T-helper 2 cell treated with Interferon-gamma antibody and Interleukin-4, amounts not matched to agents 5 μg/mL and 100 μg/mL, for 36 hours (primary cell): Measurements from ENCODE around the gene WDFY4.

ENCODE experiments used
- DNase-seq: peaks from one replicate; pipeline ENCODE4 v3.0.0; 2021; ENCODE audit warnings: low spot score
- H3K27ac Mint-ChIP-seq: one replicate; pipeline ENCODE4 v1.8.0; 2021; ENCODE audit warnings: mild to moderate bottlenecking, mixed read lengths
- H3K27me3 Mint-ChIP-seq: one replicate; pipeline ENCODE4 v1.8.0; 2021; ENCODE audit warnings: low read depth, mixed read lengths
- H3K36me3 Mint-ChIP-seq: one replicate; pipeline ENCODE4 v1.8.0; 2021; ENCODE audit warnings: low read depth, mixed read lengths
- H3K4me1 Mint-ChIP-seq: one replicate; pipeline ENCODE4 v1.8.0; 2021; ENCODE audit warnings: low read depth, mixed read lengths
- H3K4me3 Mint-ChIP-seq: one replicate; pipeline ENCODE4 v1.8.0; 2022; ENCODE audit warnings: mild to moderate bottlenecking, moderate library complexity, mixed read lengths
- H3K9me3 Mint-ChIP-seq: one replicate; pipeline ENCODE4 v1.8.0; 2021; ENCODE audit warnings: mixed read lengths

The WDFY4 gene

DNA sequence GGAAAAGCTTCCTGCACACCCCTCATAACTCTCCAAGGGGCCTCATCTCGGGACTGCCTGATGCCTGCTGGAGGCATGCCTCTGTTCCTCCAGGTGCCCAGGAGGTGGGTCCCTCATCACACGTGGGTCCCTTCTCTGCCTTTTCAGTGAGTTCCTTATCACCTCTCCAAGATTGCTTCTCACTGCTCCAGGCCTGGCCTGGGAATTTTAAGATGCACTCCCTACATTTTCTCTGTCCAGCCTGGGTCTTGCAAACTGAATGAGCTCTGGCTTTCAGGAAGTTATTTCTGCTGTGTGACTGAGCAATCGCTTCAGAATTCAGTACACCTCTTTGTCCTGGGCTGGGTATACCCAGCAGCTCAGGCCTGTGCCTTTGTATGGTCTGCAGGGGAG is 211.1 kb downstream of the WDFY4 start:
- Mint-ChIP-seq H3K4me3 (no peak overlapping the region), H3K9me3 (no peaks in the 10 kb centered on the region), H3K27me3 (peaks cover 2% of the 10 kb centered on the region), H3K27ac (no peak overlapping the region), H3K4me1 (peaks cover 4% of the 10 kb centered on the region), H3K36me3 (no peaks in the 10 kb centered on the region)
- DNase-seq, result no peak

- H3K4me3 Mint-ChIP-seq, result no peak overlapping the region
Measured at GRCh38 chr10:48896756-48897440, 212.2 kb downstream of the WDFY4 start.

DNA sequence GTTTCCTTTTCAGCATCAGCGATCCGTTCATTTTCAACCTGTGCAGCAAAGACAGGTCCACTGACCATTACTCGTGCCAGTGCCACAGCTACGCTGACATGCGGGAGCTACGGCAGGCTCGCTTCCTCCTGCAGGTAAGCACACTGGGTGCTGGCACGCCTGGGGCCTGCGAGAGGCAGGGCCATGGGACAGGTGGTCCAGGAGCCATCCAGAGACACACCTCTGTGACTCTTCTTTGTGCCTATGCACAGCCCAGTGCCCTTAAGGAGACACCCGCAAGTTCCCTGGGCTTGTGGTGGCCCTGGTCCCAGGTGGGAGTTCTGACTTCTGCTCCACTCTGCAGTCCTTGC is 212.7 kb downstream of the WDFY4 start:
- no peaks in the 10 kb centered on the region for H3K36me3 Mint-ChIP-seq
- no peaks in the 10 kb centered on the region for H3K9me3 Mint-ChIP-seq
- no peaks in the 10 kb centered on the region for H3K4me1 Mint-ChIP-seq
- no peak for DNase-seq
- no peak overlapping the region for H3K27ac Mint-ChIP-seq
- H3K4me3 Mint-ChIP-seq, result no peak overlapping the region
- peaks cover 2% of the 10 kb centered on the region for H3K27me3 Mint-ChIP-seq

More at GRCh38 chr10:48896756-48897440, 212.2 kb downstream of the WDFY4 start:
- Mint-ChIP-seq H3K4me1 (peaks cover 3% of the 10 kb centered on the region), H3K27ac (no peak overlapping the region), H3K9me3 (no peaks in the 10 kb centered on the region), H3K27me3 (peaks cover 2% of the 10 kb centered on the region), H3K36me3 (no peaks in the 10 kb centered on the region)
- no peak for DNase-seq

DNA sequence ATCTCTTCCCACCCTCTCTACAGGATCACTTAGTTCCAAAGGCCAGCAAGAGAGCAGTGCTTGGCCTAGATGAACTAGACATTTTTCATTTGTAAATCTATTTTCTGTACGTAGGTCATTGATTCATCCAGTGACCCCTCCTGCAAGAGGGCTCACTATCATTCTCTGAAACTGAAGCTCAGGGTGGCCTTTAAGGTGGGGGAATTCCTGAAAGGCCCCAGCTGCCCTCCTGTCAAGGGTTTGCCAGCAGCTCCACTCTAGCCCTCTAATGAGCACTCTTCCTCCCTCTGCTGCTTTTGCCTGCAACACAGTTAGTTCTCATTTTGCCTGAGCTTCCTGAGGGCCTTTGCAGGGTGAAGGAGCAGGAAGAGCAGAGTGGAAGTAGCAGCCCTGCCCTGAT is 213.8 kb downstream of the WDFY4 start:
- no peak for DNase-seq
- H3K27me3 Mint-ChIP-seq, result peaks cover 2% of the 10 kb centered on the region
- no peaks in the 10 kb centered on the region for H3K36me3 Mint-ChIP-seq
- no peak overlapping the region for H3K27ac Mint-ChIP-seq
- no peak overlapping the region for H3K4me3 Mint-ChIP-seq
- no peaks in the 10 kb centered on the region for H3K9me3 Mint-ChIP-seq
- no peaks in the 10 kb centered on the region for H3K4me1 Mint-ChIP-seq

- Mint-ChIP-seq H3K27me3 (no peaks in the 10 kb centered on the region), H3K4me3 (no peak overlapping the region), H3K36me3 (no peaks in the 10 kb centered on the region), H3K9me3 (no peaks in the 10 kb centered on the region), H3K27ac (no peak overlapping the region), H3K4me1 (no peaks in the 10 kb centered on the region)
- no peak for DNase-seq
Measured at GRCh38 chr10:48899781-48900180, 215.1 kb downstream of the WDFY4 start.

GRCh38 chr10:48900371-48900801 is 215.7 kb downstream of the WDFY4 start:
- H3K36me3 Mint-ChIP-seq, result no peaks in the 10 kb centered on the region
- H3K9me3 Mint-ChIP-seq, result no peaks in the 10 kb centered on the region
- DNase-seq, result no peak
- H3K4me3 Mint-ChIP-seq, result no peak overlapping the region
- no peaks in the 10 kb centered on the region for H3K27me3 Mint-ChIP-seq
- no peaks in the 10 kb centered on the region for H3K4me1 Mint-ChIP-seq
- no peak overlapping the region for H3K27ac Mint-ChIP-seq

DNA sequence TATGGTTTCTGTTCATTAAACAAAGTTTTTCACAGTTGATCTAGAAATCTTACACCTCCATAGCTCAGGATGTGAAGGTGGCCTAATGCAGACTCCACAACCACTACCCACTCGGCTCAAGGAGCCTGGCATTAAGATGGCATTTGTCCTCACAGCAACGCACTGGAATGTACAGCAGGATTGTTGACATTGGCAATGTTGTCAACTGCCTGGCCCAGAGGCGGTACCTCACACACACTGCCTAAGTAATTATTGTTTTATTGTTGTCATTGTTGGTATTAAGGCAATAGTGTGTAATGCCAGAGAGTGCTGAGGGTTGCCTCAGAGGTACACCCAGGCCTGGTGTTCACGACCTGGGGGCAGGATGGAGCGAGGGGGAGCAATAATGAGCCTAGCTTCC is 216.6 kb downstream of the WDFY4 start:
- no peak overlapping the region for H3K27ac Mint-ChIP-seq
- H3K4me3 Mint-ChIP-seq, result no peak overlapping the region
- no peak for DNase-seq
- no peaks in the 10 kb centered on the region for H3K4me1 Mint-ChIP-seq
- H3K9me3 Mint-ChIP-seq, result no peaks in the 10 kb centered on the region
- no peaks in the 10 kb centered on the region for H3K36me3 Mint-ChIP-seq
- H3K27me3 Mint-ChIP-seq, result no peaks in the 10 kb centered on the region

DNA sequence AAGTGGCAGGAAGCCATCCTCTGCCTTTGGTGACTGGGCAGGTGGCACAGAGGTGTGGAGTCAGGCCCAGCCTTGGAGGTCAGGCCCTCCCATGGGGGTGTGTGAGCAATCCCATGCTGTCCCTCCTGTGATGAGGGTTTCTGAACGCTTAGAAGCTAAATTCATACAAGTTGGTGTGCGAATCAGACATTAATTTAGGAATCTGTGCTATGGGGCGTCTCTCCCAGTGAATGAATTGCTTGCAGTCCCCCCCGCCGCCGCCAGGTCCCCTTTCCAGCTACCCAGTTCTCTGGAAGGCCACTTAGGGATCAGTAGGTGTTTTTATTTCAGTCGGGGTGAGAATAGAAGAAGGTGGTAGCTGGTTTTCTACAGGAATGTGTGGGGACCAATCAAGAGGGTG is 217.4 kb downstream of the WDFY4 start:
- H3K9me3 Mint-ChIP-seq, result no peaks in the 10 kb centered on the region
- no peak overlapping the region for H3K4me3 Mint-ChIP-seq
- no peak for DNase-seq
- no peaks in the 10 kb centered on the region for H3K4me1 Mint-ChIP-seq
- no peaks in the 10 kb centered on the region for H3K36me3 Mint-ChIP-seq
- H3K27ac Mint-ChIP-seq, result no peak overlapping the region
- no peaks in the 10 kb centered on the region for H3K27me3 Mint-ChIP-seq

DNA sequence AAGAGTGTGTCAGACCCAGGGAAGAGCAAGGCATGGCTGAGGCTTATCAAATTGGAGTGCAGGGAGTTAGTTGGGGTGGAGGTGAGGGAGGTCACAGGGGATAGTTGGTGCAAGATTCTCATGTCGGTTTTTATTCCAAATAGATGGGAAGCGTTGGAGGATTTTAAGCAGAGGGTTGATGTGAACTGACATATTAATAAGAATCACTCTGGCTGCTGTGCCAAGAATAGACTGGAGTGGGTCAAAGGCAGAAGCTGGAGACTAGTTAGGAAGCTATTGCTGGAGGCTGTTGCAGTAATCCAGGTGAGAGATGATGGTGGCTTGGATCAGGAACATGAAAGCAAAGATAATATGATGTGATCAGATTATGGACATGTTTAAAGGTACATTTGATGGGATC is 218.5 kb downstream of the WDFY4 start:
- H3K27ac Mint-ChIP-seq, result no peak overlapping the region
- no peaks in the 10 kb centered on the region for H3K4me1 Mint-ChIP-seq
- no peaks in the 10 kb centered on the region for H3K36me3 Mint-ChIP-seq
- peaks cover 1% of the 10 kb centered on the region for H3K27me3 Mint-ChIP-seq
- no peak overlapping the region for H3K4me3 Mint-ChIP-seq
- no peaks in the 10 kb centered on the region for H3K9me3 Mint-ChIP-seq
- DNase-seq, result no peak

DNA sequence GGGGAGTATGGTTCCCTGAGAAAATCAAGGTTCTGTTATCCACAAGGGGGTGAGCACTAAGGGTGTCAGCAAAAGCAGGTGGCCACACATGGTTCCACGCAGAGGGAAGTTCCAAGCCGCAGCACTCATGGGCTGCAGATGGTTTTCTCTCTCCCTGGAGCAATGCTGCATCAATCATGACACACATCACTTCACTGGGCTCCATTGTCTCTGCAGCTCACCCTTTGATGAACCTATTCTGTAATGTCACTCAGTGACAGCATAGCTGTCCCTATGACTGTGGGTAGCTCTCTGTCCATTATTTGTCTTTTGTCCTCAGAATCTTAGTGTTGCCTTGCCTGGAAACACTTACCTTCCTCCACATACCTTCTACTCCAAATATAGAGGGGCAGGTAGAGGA is 220.2 kb downstream of the WDFY4 start:
- no peaks in the 10 kb centered on the region for H3K4me1 Mint-ChIP-seq
- H3K36me3 Mint-ChIP-seq, result no peaks in the 10 kb centered on the region
- no peaks in the 10 kb centered on the region for H3K9me3 Mint-ChIP-seq
- H3K27me3 Mint-ChIP-seq, result peaks cover 5% of the 10 kb centered on the region
- no peak overlapping the region for H3K4me3 Mint-ChIP-seq
- DNase-seq, result no peak
- H3K27ac Mint-ChIP-seq, result no peak overlapping the region

- no peak overlapping the region for H3K4me3 Mint-ChIP-seq
- peaks cover 5% of the 10 kb centered on the region for H3K27me3 Mint-ChIP-seq
- H3K36me3 Mint-ChIP-seq, result no peaks in the 10 kb centered on the region
- H3K4me1 Mint-ChIP-seq, result no peaks in the 10 kb centered on the region
- H3K9me3 Mint-ChIP-seq, result no peaks in the 10 kb centered on the region
- DNase-seq, result no peak
- H3K27ac Mint-ChIP-seq, result no peak overlapping the region
Measured at GRCh38 chr10:48905311-48905710, 220.6 kb downstream of the WDFY4 start.

- no peak for DNase-seq
- peaks cover 5% of the 10 kb centered on the region for H3K27me3 Mint-ChIP-seq
- H3K4me3 Mint-ChIP-seq, result no peak overlapping the region
- no peaks in the 10 kb centered on the region for H3K36me3 Mint-ChIP-seq
- H3K27ac Mint-ChIP-seq, result no peak overlapping the region
- no peaks in the 10 kb centered on the region for H3K9me3 Mint-ChIP-seq
- no peaks in the 10 kb centered on the region for H3K4me1 Mint-ChIP-seq
Measured at GRCh38 chr10:48906841-48907240, 222.2 kb downstream of the WDFY4 start.

GRCh38 chr10:48907730-48908129 is 223.1 kb downstream of the WDFY4 start:
- Mint-ChIP-seq H3K27me3 (peaks cover 5% of the 10 kb centered on the region), H3K36me3 (no peaks in the 10 kb centered on the region), H3K27ac (no peak overlapping the region), H3K4me3 (no peak overlapping the region), H3K4me1 (no peaks in the 10 kb centered on the region), H3K9me3 (no peaks in the 10 kb centered on the region)
- DNase-seq, result no peak

DNA sequence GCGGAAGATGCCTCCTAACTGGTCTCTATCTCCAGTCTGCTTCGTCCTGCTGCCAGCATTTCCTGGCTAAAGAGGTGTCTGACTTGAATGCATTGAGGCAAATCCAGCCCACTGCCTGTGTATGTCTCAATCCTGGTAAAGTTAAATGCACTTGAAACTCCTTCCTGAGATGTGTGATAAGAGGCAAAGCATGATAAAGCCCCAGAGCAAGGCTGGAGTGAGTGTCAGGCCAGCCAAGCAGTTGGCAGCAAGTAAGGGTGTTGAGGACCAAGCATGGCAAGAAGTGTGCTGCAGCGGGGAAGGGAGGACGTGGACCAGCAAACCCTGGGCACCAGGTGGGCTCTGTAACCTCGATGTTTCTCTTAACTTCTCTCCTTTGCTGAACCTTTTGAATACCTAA is 225.9 kb downstream of the WDFY4 start:
- Mint-ChIP-seq H3K4me3 (no peak overlapping the region), H3K4me1 (no peaks in the 10 kb centered on the region), H3K27ac (no peak overlapping the region), H3K9me3 (no peaks in the 10 kb centered on the region), H3K36me3 (no peaks in the 10 kb centered on the region), H3K27me3 (peaks cover 5% of the 10 kb centered on the region)
- DNase-seq, result no peak

- H3K4me1 Mint-ChIP-seq, result no peaks in the 10 kb centered on the region
- no peaks in the 10 kb centered on the region for H3K36me3 Mint-ChIP-seq
- DNase-seq, result no peak
- no peaks in the 10 kb centered on the region for H3K9me3 Mint-ChIP-seq
- no peak overlapping the region for H3K4me3 Mint-ChIP-seq
- H3K27me3 Mint-ChIP-seq, result peaks cover 14% of the 10 kb centered on the region
- no peak overlapping the region for H3K27ac Mint-ChIP-seq
Measured at GRCh38 chr10:48913674-48914073, 229.0 kb downstream of the WDFY4 start.
